IMR-90 (cell line): ENCODE data around the gene MEIS2. TPM values are rescaled to one million over a fixed set of nuclear protein-coding genes. Genes with fewer than 3 reads are reported as not detected.

Experiments
- ATAC-seq: fragments of 200-7000 bp; cut with Tn5 transposase; 2 replicates; pipeline ENCODE4 v1.9.1; 2020; ENCODE audit warnings: low read depth, mild to moderate bottlenecking, moderate library complexity
- BruUV-seq: library from RNA; stranded (reverse); fragments of 400-500 nt; replicated peaks from 2 replicates; lab custom pipeline; 2021; lab: Mats Ljungman, UMichigan
- CTCF ChIA-PET: fragments of 300-600 bp; formaldehyde crosslinking; extraction: SDS; loops from one replicate; lab custom pipeline; 2021; ENCODE audit warnings: antibody characterized with exemption; lab: Yijun Ruan, JAX
- POLR2A ChIA-PET: fragments of 300-600 bp; sonication (Branson Sonifier 250); formaldehyde crosslinking; loops from one replicate; lab custom pipeline; 2022; ENCODE audit warnings: antibody characterized with exemption; ENCODE audit not compliant: unreplicated experiment; lab: Charles Lee
- DNase-seq: peaks from one replicate; pipeline ENCODE4 v3.0.0; 2013
- H2AFZ ChIP-seq: replicated peaks from 2 replicates; pipeline ENCODE3; 2013; ENCODE audit warnings: low read length, mild to moderate bottlenecking; ENCODE audit not compliant: poor library complexity
- H2AK5ac ChIP-seq: 2 replicates; pipeline ENCODE4 v1.6.1; 2013; ENCODE audit warnings: low read depth, low read length, inconsistent platforms
- H2AK9ac ChIP-seq: replicated peaks from 2 replicates; pipeline ENCODE3; 2013; ENCODE audit warnings: mild to moderate bottlenecking, low read depth, low read length, moderate library complexity; ENCODE audit not compliant: poor library complexity
- H2BK120ac ChIP-seq: 2 replicates; pipeline ENCODE4 v1.6.1; 2013; ENCODE audit warnings: low read depth, low read length, inconsistent platforms
- H2BK15ac ChIP-seq: 3 replicates; pipeline ENCODE4 v1.6.1; 2013; ENCODE audit warnings: low read depth, low read length, inconsistent platforms
- H2BK20ac ChIP-seq: 2 replicates; pipeline ENCODE4 v1.6.1; 2013; ENCODE audit warnings: low read depth, mild to moderate bottlenecking, inconsistent platforms, low read length, moderate library complexity
- H2BK5ac ChIP-seq: 2 replicates; pipeline ENCODE4 v1.6.1; 2013; ENCODE audit warnings: mild to moderate bottlenecking, low read depth, low read length, inconsistent platforms; ENCODE audit not compliant: poor library complexity, severe bottlenecking
- H3K14ac ChIP-seq: replicated peaks from 2 replicates; pipeline ENCODE4 v1.6.1; 2013; ENCODE audit warnings: low read depth, low read length, inconsistent platforms
- H3K18ac ChIP-seq: 2 replicates; pipeline ENCODE4 v1.6.1; 2013; ENCODE audit warnings: low read depth, low read length, control low read depth
- H3K23ac ChIP-seq: 2 replicates; pipeline ENCODE4 v1.6.1; 2013; ENCODE audit warnings: low read depth, low read length, inconsistent platforms
- H3K27ac ChIP-seq: 2 replicates; pipeline ENCODE4 v1.5.1; 2013; ENCODE audit warnings: mild to moderate bottlenecking, control low read depth, low read length; ENCODE audit not compliant: insufficient read depth
- H3K27me3 ChIP-seq: 2 replicates; pipeline ENCODE4 v1.6.1; 2013; ENCODE audit warnings: low read length; ENCODE audit not compliant: control insufficient read depth, insufficient read depth
- H3K36me3 ChIP-seq: 2 replicates; pipeline ENCODE4 v1.6.1; 2013; ENCODE audit warnings: low read length, mixed read lengths; ENCODE audit not compliant: control insufficient read depth, insufficient read depth
- H3K4ac ChIP-seq: 2 replicates; pipeline ENCODE4 v1.6.1; 2013; ENCODE audit warnings: low read depth, low read length, inconsistent platforms
- H3K4me1 ChIP-seq: 2 replicates; pipeline ENCODE4 v1.6.1; 2013; ENCODE audit warnings: low read length, mixed read lengths; ENCODE audit not compliant: control insufficient read depth, insufficient read depth
- H3K4me2 ChIP-seq: 2 replicates; pipeline ENCODE4 v1.6.1; 2013; ENCODE audit warnings: low read depth, mild to moderate bottlenecking, control low read depth, low read length, moderate library complexity
- H3K4me3 ChIP-seq: 2 replicates; pipeline ENCODE4 v1.5.1; 2013; ENCODE audit warnings: low read depth, mild to moderate bottlenecking, control low read depth, low read length, moderate library complexity; ENCODE audit not compliant: insufficient read depth
- H3K56ac ChIP-seq: 2 replicates; pipeline ENCODE4 v1.6.1; 2013; ENCODE audit warnings: low read length, inconsistent platforms; ENCODE audit not compliant: insufficient read depth; ENCODE audit errors: extremely low read depth
- H3K79me1 ChIP-seq, 2 experiments: 2 replicates each; pipeline ENCODE4 v1.6.1; 2013; ENCODE audit warnings: low read length in 2 of 2, inconsistent platforms in 1 of 2, low read depth in 1 of 2
- H3K9ac ChIP-seq: 2 replicates; pipeline ENCODE4 v1.6.1; 2013; ENCODE audit warnings: low read depth, low read length, control low read depth
- H3K9me1 ChIP-seq: 2 replicates; pipeline ENCODE4 v1.6.1; 2013; ENCODE audit warnings: low read length, inconsistent platforms; ENCODE audit not compliant: insufficient read depth
- H3K9me3 ChIP-seq: 2 replicates; pipeline ENCODE4 v1.6.1; 2013; ENCODE audit warnings: low read length; ENCODE audit not compliant: control insufficient read depth, insufficient read depth
- H4K20me1 ChIP-seq: 2 replicates; pipeline ENCODE4 v1.6.1; 2013; ENCODE audit warnings: low read length, inconsistent platforms; ENCODE audit not compliant: insufficient read depth
- H4K5ac ChIP-seq: 2 replicates; pipeline ENCODE4 v1.6.1; 2013; ENCODE audit warnings: mild to moderate bottlenecking, low read depth, low read length, control low read depth
- H4K8ac ChIP-seq, 2 experiments: 2 replicates each; pipeline ENCODE4 v1.6.1; 2013; ENCODE audit warnings: low read depth in 2 of 2, low read length in 2 of 2, control low read depth in 1 of 2, inconsistent platforms in 1 of 2
- H4K91ac ChIP-seq: 2 replicates; pipeline ENCODE4 v1.6.1; 2013; ENCODE audit warnings: low read depth, low read length, inconsistent platforms; ENCODE audit not compliant: insufficient read depth
- ELK1 ChIP-seq: fragments of 150-350 bp; IDR thresholded peaks from 2 replicates; pipeline ENCODE4 v1.6.1; 2016; ENCODE audit warnings: low read depth, mild to moderate bottlenecking, low read length, moderate library complexity, borderline replicate concordance
- MXI1 ChIP-seq: IDR thresholded peaks from 2 replicates; pipeline ENCODE4 v1.6.1; 2012; ENCODE audit warnings: low read depth, mild to moderate bottlenecking, low read length, moderate library complexity, borderline replicate concordance
- NFE2L2 ChIP-seq: fragments of 150-350 bp; IDR thresholded peaks from 2 replicates; pipeline ENCODE4 v1.6.1; 2016; ENCODE audit warnings: low read depth, mild to moderate bottlenecking, low read length
- RAD21 ChIP-seq: IDR thresholded peaks from 2 replicates; pipeline ENCODE4 v1.6.1; 2012; ENCODE audit warnings: low read length, improper control_type of control experiment
- RFX5 ChIP-seq: IDR thresholded peaks from 2 replicates; pipeline ENCODE4 v1.8.0; 2012; ENCODE audit warnings: low read depth, mild to moderate bottlenecking, low read length, moderate library complexity
- WGBS, 2 experiments: methylation state at CpG; one replicate each; pipeline versions ENCODE4 v1.1.5 to v1.1.7; 2013; ENCODE audit warnings: missing lambda C conversion rate in 2 of 2; ENCODE audit not compliant: insufficient read length in 1 of 2; ENCODE audit errors: extremely low coverage in 2 of 2; 5-methylcytosine and 5-hydroxymethylcytosine counted together
- dilution Hi-C: fragments of 300-500 bp; cut with HindIII; formaldehyde crosslinking; loops from one replicate; pipeline ENCODE4 v1.14.3; 2018; ENCODE audit warnings: low sequenced_read_pairs; ENCODE audit not compliant: unreplicated experiment
- in situ Hi-C: fragments of 300-500 bp; cut with MboI; formaldehyde crosslinking; loops from 3 replicates; pipeline ENCODE4 v1.14.3; 2019; ENCODE audit warnings: low sequenced_read_pairs, inconsistent platforms, mixed read lengths
- intact Hi-C: fragments of 100-400 bp; cut with micrococcal nuclease; formaldehyde crosslinking; loops from 2 replicates; pipeline ENCODE4 v1.10.0; 2022
- polyA plus RNA-seq, 3 experiments: library from polyadenylated mRNA; depleted of rRNA; stranded (reverse); fragments of >200 nt; gene quantifications; 2 replicates each; pipeline ENCODE4 v1.2.3, GENCODE V29; 2012; ENCODE audit warnings: low replicate concordance in 1 of 3
- total RNA-seq: library from RNA; depleted of rRNA; stranded (reverse); fragments of >200 nt; gene quantifications from 2 replicates; pipeline ENCODE4 v1.2.3, GENCODE V29; 2012

The MEIS2 gene
- total and polyA plus RNA-seq, 2 of the 4 experiments (the other 2 are of a cell fraction) = 70.1 to 71.3 TPM

- BruUV-seq = no TSS peak
These were observed 15.7 kb downstream of the MEIS2 start for GRCh38 chr15:37084602-37085001.

More at GRCh38 chr15:37084602-37085001, 15.7 kb downstream of the MEIS2 start:
- DNase-seq (no peak), ATAC-seq (no peak)
- intact Hi-C loops = no loop called here
- H4K5ac ChIP-seq = no peak overlapping the region
- no peak overlapping the region for H3K4ac ChIP-seq
- H2AK5ac ChIP-seq = no peak overlapping the region
- no peak overlapping the region for H2BK5ac ChIP-seq
- no peaks in the 10 kb centered on the region for H3K9me3 ChIP-seq
- no CpG with 5 or more reads among the region's 3 CpGs for WGBS, 2 experiments
- no peak overlapping the region for H3K27ac ChIP-seq
- H3K18ac ChIP-seq = no peak overlapping the region
- no peak overlapping the region for H2BK15ac ChIP-seq
- no peak overlapping the region for H2AFZ ChIP-seq
- ChIA-PET POLR2A (no interaction called here), CTCF (no interaction called here)
- H3K27me3 ChIP-seq = no peaks in the 10 kb centered on the region
- H3K14ac ChIP-seq = no peak overlapping the region
- no peak overlapping the region for H4K8ac ChIP-seq
- peaks cover 9% of the 10 kb centered on the region for H3K4me1 ChIP-seq
- H3K9ac ChIP-seq = no peak overlapping the region
- H3K4me2 ChIP-seq = no peak overlapping the region
- peaks cover 4% of the 10 kb centered on the region; the same call in 1 of the 2 replicates for H3K9me1 ChIP-seq
- H4K91ac ChIP-seq = no peak overlapping the region
- dilution Hi-C loops = no loop called here
- H3K23ac ChIP-seq = peak overlapping the region; percentile 44
- peaks cover 7% of the 10 kb centered on the region; the same call in 1 of the 2 replicates for H4K20me1 ChIP-seq
- TF ChIP-seq RAD21 (no peak), RFX5 (no peak), NFE2L2 (no peak), MXI1 (no peak), ELK1 (no peak)
- peaks cover 18 to 53% of the 10 kb centered on the region in 2 experiments for H3K79me1 ChIP-seq
- no peak overlapping the region for H3K4me3 ChIP-seq
- no peak overlapping the region for H2BK120ac ChIP-seq
- no peak overlapping the region for H3K56ac ChIP-seq
- peaks cover 23% of the 10 kb centered on the region for H3K36me3 ChIP-seq
- in situ Hi-C loops = no loop called here
- no peak overlapping the region for H2BK20ac ChIP-seq
- no peak overlapping the region for H2AK9ac ChIP-seq
